Fibroblast of mammary gland (primary cell): ENCODE data around the gene KLHL30.

Experiments
- DNase-seq: peaks from one replicate; pipeline ENCODE4 v3.0.0-alpha.2; 2010; ENCODE audit warnings: low read depth
- H3K4me3 ChIP-seq: 2 replicates; pipeline ENCODE4 v1.5.1; 2011; ENCODE audit warnings: low read depth, mild to moderate bottlenecking, low read length, moderate library complexity; ENCODE audit not compliant: control insufficient read depth
- CTCF ChIP-seq: conservative IDR thresholded peaks from 2 replicates; pipeline ENCODE4 v1.5.1; 2011; ENCODE audit warnings: low read depth, low read length, inconsistent platforms; ENCODE audit not compliant: control insufficient read depth, insufficient read depth

Gene KLHL30

GRCh38 chr2:238138331-238139195 lies at the start of gene KLHL30:
KLHL30 (plus strand) TSS chr2:238138668; CDS start chr2:238140755, 2,087 bp downstream.
- no peak for DNase-seq
- TF ChIP-seq CTCF, result no peak
- H3K4me3 ChIP-seq, result no peak within 1 kb of the TSS

- no peak for TF ChIP-seq CTCF
- H3K4me3 ChIP-seq, result no peak overlapping the region
- DNase-seq, result no peak
Observed at GRCh38 chr2:238090887-238091286, 47.6 kb upstream of the KLHL30 start.

GRCh38 chr2:238091436-238092060 lies 46.9 kb upstream of the KLHL30 start:
- H3K4me3 ChIP-seq, result no peak overlapping the region
- DNase-seq, result no peak
- TF ChIP-seq CTCF, result no peak

- no peak for DNase-seq
- H3K4me3 ChIP-seq, result no peak overlapping the region
- TF ChIP-seq CTCF, result no peak
Observed at GRCh38 chr2:238092486-238093035, 45.9 kb upstream of the KLHL30 start.

- no peak for TF ChIP-seq CTCF
- DNase-seq, result no peak
- no peak overlapping the region for H3K4me3 ChIP-seq
Observed at GRCh38 chr2:238093181-238094140, 45.0 kb upstream of the KLHL30 start.

GRCh38 chr2:238094438-238095022 lies 43.9 kb upstream of the KLHL30 start:
- no peak for DNase-seq
- no peak for TF ChIP-seq CTCF
- no peak overlapping the region for H3K4me3 ChIP-seq
